ENCODE measurements around the gene GGT6. TPM values are rescaled to one million over a fixed set of nuclear protein-coding genes. Genes with fewer than 3 reads are reported as not detected.
"Not testable (repeated sequence)": the region's sequence is repeated elsewhere in the genome, so short reads cannot be mapped to it uniquely, and the experiment has no call there.

GGT6 gene
- total RNA-seq, 1 experiment from 2014 or later = not detected

GRCh38 chr17:4597975-4598374, 37.6 kb upstream of the GGT6 start:
- Histone ChIP-seq H3K4me3 (ENCODE audit: low read length) (no peak overlapping the region), H3K27ac (ENCODE audit: low read length) (no peak overlapping the region), H2AFZ (ENCODE audit: low read length) (no peak overlapping the region), H3F3A (ENCODE audit: low read length, unreplicated experiment) (no peaks in the 10 kb centered on the region), H3K9me2 (replicated peaks; ENCODE audit: low read length) (no peaks in the 10 kb centered on the region), H3K9me3 (ENCODE audit: low read length) (no peaks in the 10 kb centered on the region), H4K20me1 (ENCODE audit: low read length) (no peaks in the 10 kb centered on the region), H3K27me3 (ENCODE audit: low read length) (no peaks in the 10 kb centered on the region), H3K9ac (ENCODE audit: low read length) (no peak overlapping the region), H3K36me3 (ENCODE audit: low read depth, low read length) (no peaks in the 10 kb centered on the region), H3K4me1 (ENCODE audit: insufficient read depth, low read length) (no peaks in the 10 kb centered on the region), H3K79me2 (ENCODE audit: low read length) (no peaks in the 10 kb centered on the region), H3K4me2 (ENCODE audit: low read length) (no peak overlapping the region)
- DNase-seq (no peak), ATAC-seq (no peak)
- BruUV-seq (replicated peaks) = no TSS peak
- TF ChIP-seq EZH2phosphoT487 (IDR thresholded peaks at IDR 0.05; ENCODE audit: borderline replicate concordance, low read length) (no peak), CTCF (conservative IDR thresholded peaks at IDR 0.05; ENCODE audit: low read depth, low read length) (no peak), EZH2 (IDR thresholded peaks at IDR 0.05; ENCODE audit: low read length, unreplicated experiment) (no peak)
- ChIA-PET CTCF (no interaction called here), POLR2A (ENCODE audit: unreplicated experiment) (no interaction called here)
- intact Hi-C loops (cut with micrococcal nuclease) = no loop called here

GRCh38 chr17:4596636-4597380, 36.4 kb upstream of the GGT6 start:
- DNase-seq (no peak), ATAC-seq (no peak)
- H3K4me2 ChIP-seq (ENCODE audit: low read length) = no peak overlapping the region
- H3K27ac ChIP-seq (ENCODE audit: low read length) = no peak overlapping the region
- H3K4me3 ChIP-seq (ENCODE audit: low read length) = no peak overlapping the region
- no peaks in the 10 kb centered on the region for H3K27me3 ChIP-seq (ENCODE audit: low read length)
- H3K36me3 ChIP-seq (ENCODE audit: low read depth, low read length) = no peaks in the 10 kb centered on the region
- CTCF ChIA-PET = no interaction called here
- no peak overlapping the region for H2AFZ ChIP-seq (ENCODE audit: low read length)
- BruUV-seq (replicated peaks) = no TSS peak
- no peaks in the 10 kb centered on the region for H3K9me2 ChIP-seq (replicated peaks; ENCODE audit: low read length)
- no peaks in the 10 kb centered on the region for H3K79me2 ChIP-seq (ENCODE audit: low read length)
- no peaks in the 10 kb centered on the region for H3K9me3 ChIP-seq (ENCODE audit: low read length)
- no peak for TF ChIP-seq EZH2 (IDR thresholded peaks at IDR 0.05; ENCODE audit: low read length, unreplicated experiment)
- no peak for TF ChIP-seq CTCF (conservative IDR thresholded peaks at IDR 0.05; ENCODE audit: low read depth, low read length)
- no peak for TF ChIP-seq EZH2phosphoT487 (IDR thresholded peaks at IDR 0.05; ENCODE audit: borderline replicate concordance, low read length)
- no peaks in the 10 kb centered on the region for H3F3A ChIP-seq (ENCODE audit: low read length, unreplicated experiment)
- H3K4me1 ChIP-seq (ENCODE audit: insufficient read depth, low read length) = no peaks in the 10 kb centered on the region
- no peak overlapping the region for H3K9ac ChIP-seq (ENCODE audit: low read length)
- no peaks in the 10 kb centered on the region for H4K20me1 ChIP-seq (ENCODE audit: low read length)
- intact Hi-C loops (cut with micrococcal nuclease) = no loop called here
- POLR2A ChIA-PET (ENCODE audit: unreplicated experiment) = no interaction called here

GRCh38 chr17:4595685-4596342, 35.4 kb upstream of the GGT6 start:
- H3K4me2 ChIP-seq (ENCODE audit: low read length); H3K27me3 ChIP-seq (ENCODE audit: low read length); intact Hi-C loops (cut with micrococcal nuclease); CTCF ChIA-PET; H3K27ac ChIP-seq (ENCODE audit: low read length); H3K9ac ChIP-seq (ENCODE audit: low read length); H3K79me2 ChIP-seq (ENCODE audit: low read length); ATAC-seq; H3K9me2 ChIP-seq (replicated peaks; ENCODE audit: low read length); H3K36me3 ChIP-seq (ENCODE audit: low read depth, low read length); DNase-seq; H3K9me3 ChIP-seq (ENCODE audit: low read length); H3K4me1 ChIP-seq (ENCODE audit: insufficient read depth, low read length); H3F3A ChIP-seq (ENCODE audit: low read length, unreplicated experiment); H4K20me1 ChIP-seq (ENCODE audit: low read length); POLR2A ChIA-PET (ENCODE audit: unreplicated experiment); H3K4me3 ChIP-seq (ENCODE audit: low read length); BruUV-seq (replicated peaks); H2AFZ ChIP-seq (ENCODE audit: low read length): not testable (repeated sequence)

Data from PC-3 (cell line).